Measurements from ENCODE around the gene RPL13. TPM values are rescaled to one million over a fixed set of nuclear protein-coding genes. Genes with fewer than 3 reads are reported as not detected.

The RPL13 gene
- total RNA-seq, 1 experiment from 2014 or later = 2,157 TPM

DNA sequence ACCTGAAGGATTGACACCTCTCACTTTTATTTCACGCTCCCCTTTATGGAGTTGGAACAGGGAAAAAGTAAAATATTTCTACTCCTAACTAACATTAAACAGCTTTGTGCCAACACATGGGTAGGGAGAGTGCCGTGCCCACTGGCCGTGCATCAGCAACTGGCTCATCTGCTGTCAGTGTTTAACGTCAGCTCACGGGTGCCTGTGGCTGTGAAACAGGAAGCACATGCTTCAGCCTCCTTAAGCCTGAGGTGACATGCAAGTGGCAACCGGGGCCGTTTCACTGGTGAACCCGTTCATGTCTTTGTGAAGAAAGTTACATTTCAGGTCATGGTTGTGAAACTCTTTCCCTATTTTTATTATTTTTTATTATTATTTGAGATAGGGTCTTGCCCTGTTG, 49.1 kb upstream of the RPL13 start:
- H3K79me1 ChIP-seq (ENCODE audit: insufficient read depth, low read depth, low read length, poor library complexity, severe bottlenecking) = peaks cover 3% of the 10 kb centered on the region
- Mint-ChIP-seq H3K4me3 (no peak overlapping the region; a peak in 1 of 5 replicates), H3K27ac (no peak overlapping the region), H3K36me3 (ENCODE audit: insufficient read depth in 1 of 3, low read depth in 3 of 3) (peaks cover 25 to 43% (median 42%) of the 10 kb centered on the region in 3 experiments; a peak in 6 of 7 replicates), H3K4me1 (peaks cover 4 to 7% of the 10 kb centered on the region in 2 experiments; a peak in 2 of 4 replicates), H3K9me3 (no peaks in the 10 kb centered on the region), H3K27me3 (ENCODE audit: low read depth) (peaks cover 7% of the 10 kb centered on the region; the same call in 1 of the 2 replicates)
- no peak overlapping the region for H2AFZ ChIP-seq (ENCODE audit: low read length)
- DNase-seq = no peak
- TF ChIP-seq, protein P1, sequence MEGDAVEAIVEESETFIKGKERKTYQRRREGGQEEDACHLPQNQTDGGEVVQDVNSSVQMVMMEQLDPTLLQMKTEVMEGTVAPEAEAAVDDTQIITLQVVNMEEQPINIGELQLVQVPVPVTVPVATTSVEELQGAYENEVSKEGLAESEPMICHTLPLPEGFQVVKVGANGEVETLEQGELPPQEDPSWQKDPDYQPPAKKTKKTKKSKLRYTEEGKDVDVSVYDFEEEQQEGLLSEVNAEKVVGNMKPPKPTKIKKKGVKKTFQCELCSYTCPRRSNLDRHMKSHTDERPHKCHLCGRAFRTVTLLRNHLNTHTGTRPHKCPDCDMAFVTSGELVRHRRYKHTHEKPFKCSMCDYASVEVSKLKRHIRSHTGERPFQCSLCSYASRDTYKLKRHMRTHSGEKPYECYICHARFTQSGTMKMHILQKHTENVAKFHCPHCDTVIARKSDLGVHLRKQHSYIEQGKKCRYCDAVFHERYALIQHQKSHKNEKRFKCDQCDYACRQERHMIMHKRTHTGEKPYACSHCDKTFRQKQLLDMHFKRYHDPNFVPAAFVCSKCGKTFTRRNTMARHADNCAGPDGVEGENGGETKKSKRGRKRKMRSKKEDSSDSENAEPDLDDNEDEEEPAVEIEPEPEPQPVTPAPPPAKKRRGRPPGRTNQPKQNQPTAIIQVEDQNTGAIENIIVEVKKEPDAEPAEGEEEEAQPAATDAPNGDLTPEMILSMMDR (conservative IDR thresholded peaks at IDR 0.05) = no peak
- H2BK20ac ChIP-seq (ENCODE audit: low read depth, low read length, poor library complexity, severe bottlenecking) = no peak overlapping the region
- no peak overlapping the region for H3K14ac ChIP-seq (ENCODE audit: insufficient read depth, low read length)
- H3K4me2 ChIP-seq (ENCODE audit: insufficient read depth, insufficient read length, low read length) = no peak overlapping the region
- H4K8ac ChIP-seq (replicated peaks; ENCODE audit: insufficient read length, low read depth, low read length) = no peak overlapping the region
- WGBS (ENCODE audit: extremely low coverage, insufficient read length, low lambda C conversion rate) = no CpG with 5 or more reads among the region's 8 CpGs
- H3T11ph ChIP-seq (ENCODE audit: low read length) = no peak overlapping the region
- H3K56ac ChIP-seq (ENCODE audit: insufficient read length, low read depth, low read length) = no peak overlapping the region
- no peaks in the 10 kb centered on the region for H3K27me3 ChIP-seq (ENCODE audit: insufficient read depth, low read length)
- no peak overlapping the region for H4K5ac ChIP-seq (ENCODE audit: insufficient read length, low read depth, low read length)
- no peak overlapping the region for H2BK5ac ChIP-seq (ENCODE audit: insufficient read length, low read length)
- H2AK5ac ChIP-seq (ENCODE audit: insufficient read length, low read length) = no peak overlapping the region
- H4K20me1 ChIP-seq (ENCODE audit: control insufficient read depth, insufficient read depth, insufficient read length) = no peaks in the 10 kb centered on the region
- H3K4ac ChIP-seq (ENCODE audit: low read depth, low read length) = no peak overlapping the region
- H3K9me3 ChIP-seq (ENCODE audit: control insufficient read depth, low read depth, low read length) = no peaks in the 10 kb centered on the region
- no peak overlapping the region for H3K9ac ChIP-seq (ENCODE audit: extremely low read depth, insufficient read length, low read length)
- H2BK120ac ChIP-seq (ENCODE audit: low read depth, low read length, poor library complexity, severe bottlenecking) = no peak overlapping the region
- H3K18ac ChIP-seq (ENCODE audit: insufficient read length, low read depth, low read length) = no peak overlapping the region
- no peak overlapping the region for H3K23ac ChIP-seq (ENCODE audit: insufficient read length, low read depth, low read length)
- H3K23me2 ChIP-seq (ENCODE audit: insufficient read length, low read depth, low read length, poor library complexity, severe bottlenecking) = peaks cover 6% of the 10 kb centered on the region
- H3K27ac ChIP-seq (ENCODE audit: insufficient read length, low read depth, low read length) = no peak overlapping the region
- no peak overlapping the region for H2BK15ac ChIP-seq (ENCODE audit: low read depth, low read length)
- no peaks in the 10 kb centered on the region for H3K4me1 ChIP-seq (ENCODE audit: insufficient read depth, low read length)
- H4K91ac ChIP-seq (ENCODE audit: insufficient read length, low read depth, low read length) = no peak overlapping the region
- H2BK12ac ChIP-seq (ENCODE audit: insufficient read length, low read depth, low read length) = no peak overlapping the region
- peaks cover 7% of the 10 kb centered on the region; the same call in 1 of the 2 replicates for H3K79me2 ChIP-seq (ENCODE audit: insufficient read depth, low read length)
